Small intestine (tissue), 7 donors: ENCODE measurements around the gene AKAP9. TPM values are rescaled to one million over a fixed set of nuclear protein-coding genes. Genes with fewer than 3 reads are reported as not detected.
A peak's percentile ranks its signal among the peaks of the same experiment; 100 is the strongest.
"Not testable (repeated sequence)": the region's sequence is repeated elsewhere in the genome, so short reads cannot be mapped to it uniquely, and the experiment has no call there.

ENCODE experiments used
- DNase-seq, 2 donors: peaks; one replicate each; pipeline versions ENCODE4 v3.0.0 to v3.0.0-alpha.2; 2013
- FAIRE-seq: peaks from 2 replicates; lab custom pipeline; 2012; peaks lifted over from hg19 to GRCh38; lab: Jason Lieb, UNC
- H3K27ac ChIP-seq, 3 donors: one replicate each; pipeline ENCODE4 v1.5.1; 2013; ENCODE audit warnings: low read length in 2 of 3, mild to moderate bottlenecking in 2 of 3, control low read depth in 1 of 3, inconsistent platforms in 1 of 3, low read depth in 1 of 3, moderate library complexity in 1 of 3
- H3K27me3 ChIP-seq, 3 donors: one replicate each; pipeline ENCODE4 v1.6.1; 2013; ENCODE audit warnings: low read length in 3 of 3, inconsistent platforms in 1 of 3; ENCODE audit not compliant: control insufficient read depth in 3 of 3, insufficient read depth in 3 of 3
- H3K36me3 ChIP-seq, 3 donors: one replicate each; pipeline ENCODE4 v1.6.1; 2013; ENCODE audit warnings: low read length in 3 of 3, inconsistent platforms in 1 of 3, low read depth in 1 of 3, mild to moderate bottlenecking in 1 of 3, moderate library complexity in 1 of 3; ENCODE audit not compliant: control insufficient read depth in 3 of 3, insufficient read depth in 2 of 3
- H3K4me1 ChIP-seq, 3 donors: one replicate each; pipeline ENCODE4 v1.6.1; 2013; ENCODE audit warnings: low read length in 2 of 3, inconsistent platforms in 1 of 3, low read depth in 1 of 3, mild to moderate bottlenecking in 1 of 3, moderate library complexity in 1 of 3; ENCODE audit not compliant: control insufficient read depth in 3 of 3, insufficient read depth in 2 of 3
- H3K4me3 ChIP-seq, 3 donors: one replicate each; pipeline ENCODE4 v1.5.1; 2013; ENCODE audit warnings: low read length in 3 of 3, control low read depth in 1 of 3, inconsistent platforms in 1 of 3, low read depth in 1 of 3, mild to moderate bottlenecking in 1 of 3, moderate library complexity in 1 of 3
- H3K9me3 ChIP-seq, 2 donors: one replicate each; pipeline ENCODE4 v1.6.1; 2013; ENCODE audit warnings: low read depth in 1 of 2, low read length in 1 of 2; ENCODE audit not compliant: control insufficient read depth in 2 of 2, insufficient read depth in 1 of 2
- WGBS, 3 donors: extraction: QIAGEN DNeasy Blood & Tissue Kit; methylation state at CpG; one replicate each; pipeline ENCODE4 v1.1.7; 2013; 5-methylcytosine and 5-hydroxymethylcytosine counted together
- polyA plus RNA-seq, 4 donors: library from polyadenylated mRNA; stranded (reverse) in 3 of 4; unstranded in 1 of 4; fragments of 200-250 nt in 3 of 4; fragments of 120-200 nt in 1 of 4; gene quantifications; one replicate each; pipeline versions ENCODE4 v1.2.1 to v1.2.3, GENCODE V29; 2013
- donor health status: healthy with polysubstance abuse.
- donor health status: control.
- donor health status: control.
- donor health status: Bipolar disorder and iron deficiency.
- donor health status: healthy.

AKAP9 gene
- polyA plus RNA-seq, 4 donors = 22.1 to 118 (median 60.1) TPM

GRCh38 chr7:92133133-92133736 is 192.6 kb downstream of the AKAP9 start:
- Histone ChIP-seq H3K27ac (peak overlapping the region; percentile 90 to 95 (median 93)), H3K4me1 (peaks cover 0 to 9% (median 3%) of the 10 kb centered on the region in 3 donors), H3K9me3 (no peaks in the 10 kb centered on the region), H3K36me3 (peaks cover 0 to 5% (median 5%) of the 10 kb centered on the region in 3 donors), H3K4me3 (peak overlapping the region; percentile 78 to 95 (median 86)), H3K27me3 (no peaks in the 10 kb centered on the region)
- 13 to 27% (median 20%) methylated on average over 15 of the region's 15 CpGs for WGBS, 3 donors
- DNase-seq = peak; percentile 33 to 45
- FAIRE-seq = no peak

GRCh38 chr7:92133737-92134270 is 193.1 kb downstream of the AKAP9 start:
- 0% methylated on average over 40 to 42 of the region's 42 CpGs for WGBS, 3 donors
- FAIRE-seq = no peak

GRCh38 chr7:92134271-92135051 is 193.8 kb downstream of the AKAP9 start, which contains the start of gene CYP51A1:
Gene CYP51A1, minus strand, starts transcription at chr7:92134477. Its CDS starts 113 bp downstream, at chr7:92134364.
- 0 to 1% (median 0%) methylated on average over 73 of the region's 73 CpGs for WGBS, 3 donors
- H3K4me3 ChIP-seq = peak within 1 kb of the TSS; percentile 78 to 95 (median 86)
- H3K27me3 ChIP-seq = no peaks in the 10 kb centered on the region
- DNase-seq (peak; percentile 91 to 99), FAIRE-seq (no peak)
- no peaks in the 10 kb centered on the region for H3K9me3 ChIP-seq
- H3K36me3 ChIP-seq = no peaks in the 10 kb centered on the region
- peak within 1 kb of the TSS; percentile 90 to 95 (median 93) for H3K27ac ChIP-seq
- peaks cover 0 to 9% (median 3%) of the 10 kb centered on the region in 3 donors for H3K4me1 ChIP-seq

More at GRCh38 chr7:92133737-92134270, 193.1 kb downstream of the AKAP9 start:
- H3K4me1 ChIP-seq = peaks cover 0 to 9% (median 3%) of the 10 kb centered on the region in 3 donors
- peak; percentile 44 to 86 for DNase-seq
- H3K4me3 ChIP-seq = peak overlapping the region; percentile 78 to 95 (median 86)
- H3K27me3 ChIP-seq = no peaks in the 10 kb centered on the region
- H3K27ac ChIP-seq = peak overlapping the region; percentile 90 to 95 (median 93)
- H3K36me3 ChIP-seq = no peaks in the 10 kb centered on the region
- H3K9me3 ChIP-seq = no peaks in the 10 kb centered on the region

- no peaks in the 10 kb centered on the region for H3K9me3 ChIP-seq
- DNase-seq = peak; percentile 76 to 84
- WGBS, 3 donors = 8 to 25% (median 19%) methylated on average over 21 of the region's 21 CpGs
- H3K4me1 ChIP-seq = peaks cover 0 to 9% (median 3%) of the 10 kb centered on the region in 3 donors
- no peak for FAIRE-seq
- H3K27ac ChIP-seq = peak overlapping the region; percentile 90 to 95 (median 93)
- H3K27me3 ChIP-seq = no peaks in the 10 kb centered on the region
- no peaks in the 10 kb centered on the region for H3K36me3 ChIP-seq
- peak overlapping the region; percentile 78 to 95 (median 86) for H3K4me3 ChIP-seq
Observed at GRCh38 chr7:92135052-92135889, 194.6 kb downstream of the AKAP9 start.

GRCh38 chr7:92137557-92137956 is 196.9 kb downstream of the AKAP9 start:
- DNase-seq = no peak
- FAIRE-seq = no peak

GRCh38 chr7:92141161-92141560 is 200.5 kb downstream of the AKAP9 start:
- H3K4me3 ChIP-seq = no peak overlapping the region
- no peak for FAIRE-seq
- 65 to 86% (median 84%) methylated on average over 7 of the region's 7 CpGs for WGBS, 3 donors
- H3K36me3 ChIP-seq = no peaks in the 10 kb centered on the region
- H3K27me3 ChIP-seq = no peaks in the 10 kb centered on the region
- H3K27ac ChIP-seq = no peak overlapping the region
- H3K4me1 ChIP-seq = no peaks in the 10 kb centered on the region
- no peaks in the 10 kb centered on the region for H3K9me3 ChIP-seq
- DNase-seq = no peak

More at GRCh38 chr7:92137557-92137956, 196.9 kb downstream of the AKAP9 start:
- H3K36me3 ChIP-seq = no peaks in the 10 kb centered on the region
- H3K27me3 ChIP-seq = no peaks in the 10 kb centered on the region
- no peak overlapping the region for H3K4me3 ChIP-seq
- H3K9me3 ChIP-seq = no peaks in the 10 kb centered on the region
- peaks cover 0 to 9% (median 0%) of the 10 kb centered on the region in 3 donors for H3K4me1 ChIP-seq
- no peak overlapping the region for H3K27ac ChIP-seq
- 19 to 35% (median 31%) methylated on average over 2 of the region's 2 CpGs for WGBS, 3 donors

- H3K27me3 ChIP-seq, H3K27ac ChIP-seq, H3K4me3 ChIP-seq, H3K4me1 ChIP-seq, FAIRE-seq, H3K36me3 ChIP-seq, H3K9me3 ChIP-seq, DNase-seq: not testable (repeated sequence)
- 87 to 91% (median 88%) methylated on average over 9 of the region's 9 CpGs for WGBS, 3 donors
Observed at GRCh38 chr7:92142791-92143190, 202.1 kb downstream of the AKAP9 start.
